WTC11 (cell line): Measurements from ENCODE around the gene KSR1. TPM values are rescaled to one million over a fixed set of nuclear protein-coding genes. Genes with fewer than 3 reads are reported as not detected.

Experiments
- ATAC-seq: fragments of 200-7000 bp; cut with Tn5 transposase; 2 replicates; pipeline ENCODE4 v1.10.0; 2021; ENCODE audit warnings: mild to moderate bottlenecking, moderate library complexity
- CTCF ChIA-PET: fragments of 300-600 bp; sonication (Branson Sonifier 250); formaldehyde crosslinking; loops from one replicate; lab custom pipeline; 2021; ENCODE audit warnings: antibody characterized with exemption; lab: Charles Lee
- POLR2A ChIA-PET: fragments of 350-600 bp; sonication (Branson Sonifier 250); formaldehyde crosslinking; loops from one replicate; lab custom pipeline; 2021; ENCODE audit warnings: antibody characterized with exemption; lab: Charles Lee
- DNase-seq: peaks from one replicate; pipeline ENCODE4 v3.0.0; 2021; ENCODE audit warnings: low spot score
- H3K27ac Mint-ChIP-seq: 2 replicates; pipeline ENCODE4 v1.8.0; 2021; ENCODE audit warnings: mixed read lengths
- H3K27me3 Mint-ChIP-seq: 2 replicates; pipeline ENCODE4 v1.8.0; 2021; ENCODE audit warnings: low read depth, mild to moderate bottlenecking, moderate library complexity, mixed read lengths
- H3K36me3 Mint-ChIP-seq: 2 replicates; pipeline ENCODE4 v1.8.0; 2021; ENCODE audit warnings: mixed read lengths
- H3K4me1 Mint-ChIP-seq: 2 replicates; pipeline ENCODE4 v1.8.0; 2022; ENCODE audit warnings: mixed read lengths
- H3K4me3 Mint-ChIP-seq: 2 replicates; pipeline ENCODE4 v1.8.0; 2021; ENCODE audit warnings: mild to moderate bottlenecking, moderate library complexity, mixed read lengths
- H3K9me3 Mint-ChIP-seq: 2 replicates; pipeline ENCODE4 v1.8.0; 2021; ENCODE audit warnings: mixed read lengths
- FOXK1 ChIP-seq: sonication (generic); formaldehyde crosslinking; IDR thresholded peaks from 2 replicates; pipeline ENCODE4 v1.8.0; 2022; ENCODE audit warnings: mild to moderate bottlenecking, moderate library complexity, missing genetic modification reagents
- GTF2I ChIP-seq: fragments of 250-450 bp; sonication (Bioruptor Pico); conservative IDR thresholded peaks from 2 replicates; pipeline ENCODE4 v1.4.0; 2021; ENCODE audit warnings: mild to moderate bottlenecking
- JAZF1 ChIP-seq: fragments of 250-450 bp; sonication (Bioruptor Pico); IDR thresholded peaks from 2 replicates; pipeline ENCODE4 v1.9.0; 2021; ENCODE audit warnings: moderate library complexity, mild to moderate bottlenecking, inconsistent platforms
- MXD4 ChIP-seq: fragments of 250-450 bp; sonication (Bioruptor Pico); IDR thresholded peaks from 2 replicates; pipeline ENCODE4 v1.8.0; 2021; ENCODE audit warnings: mild to moderate bottlenecking, moderate library complexity, borderline replicate concordance
- TEAD4 ChIP-seq: sonication (generic); formaldehyde crosslinking; IDR thresholded peaks from 2 replicates; pipeline ENCODE4 v1.8.0; 2022; ENCODE audit warnings: mild to moderate bottlenecking, missing genetic modification reagents
- USF1 ChIP-seq: sonication (generic); formaldehyde crosslinking; IDR thresholded peaks from 2 replicates; pipeline ENCODE4 v1.8.0; 2022; ENCODE audit warnings: mild to moderate bottlenecking, missing genetic modification reagents
- ZBTB21 ChIP-seq: sonication (generic); formaldehyde crosslinking; IDR thresholded peaks from 2 replicates; pipeline ENCODE4 v1.8.1; 2023; ENCODE audit warnings: mild to moderate bottlenecking, missing genetic modification reagents, borderline replicate concordance
- ZNF396 ChIP-seq: fragments of 250-450 bp; sonication (Bioruptor Pico); IDR thresholded peaks from 2 replicates; pipeline ENCODE4 v1.8.0; 2021; ENCODE audit warnings: mild to moderate bottlenecking, moderate library complexity, borderline replicate concordance
- ZNF416 ChIP-seq: fragments of 250-450 bp; sonication (Bioruptor Pico); IDR thresholded peaks from 2 replicates; pipeline ENCODE4 v1.9.0; 2021; ENCODE audit warnings: mild to moderate bottlenecking, inconsistent platforms
- ZNF532 ChIP-seq: fragments of 250-450 bp; sonication (Bioruptor Pico); IDR thresholded peaks from 2 replicates; pipeline ENCODE4 v1.9.0; 2021; ENCODE audit warnings: mild to moderate bottlenecking, borderline replicate concordance
- ZSCAN18 ChIP-seq: fragments of 250-450 bp; sonication (Bioruptor Pico); IDR thresholded peaks from 2 replicates; pipeline ENCODE4 v2.1.2; 2022; ENCODE audit warnings: mild to moderate bottlenecking, moderate library complexity
- total RNA-seq: library from RNA; stranded (reverse); gene quantifications from 3 replicates; pipeline ENCODE4 v1.2.3, GENCODE V29; 2021
- TF ChIP-seq, protein P1 (sequence below): sonication (generic); formaldehyde crosslinking; IDR thresholded peaks from 2 replicates; pipeline ENCODE4 v1.8.1; 2022; ENCODE audit warnings: low read depth, mild to moderate bottlenecking, moderate library complexity, missing genetic modification reagents, borderline replicate concordance
- TF ChIP-seq, protein P2 (sequence below): fragments of 200-600 bp; IDR thresholded peaks from 2 replicates; pipeline ENCODE4 v1.8.0; 2022; ENCODE audit warnings: antibody characterized with exemption

The KSR1 gene
- total RNA-seq, 1 experiment from 2014 or later, result 45.5 TPM

GRCh38 chr17:27485716-27486495, 29.7 kb downstream of the KSR1 start:
- ATAC-seq, result no peak
- ChIA-PET CTCF (interaction anchor here (0.6 kb wide), 1 partner anchor 114 kb away, joined by 4 read pairs; no protein-coding TSS in a partner anchor), POLR2A (no interaction called here)
- TF ChIP-seq, protein P1, sequence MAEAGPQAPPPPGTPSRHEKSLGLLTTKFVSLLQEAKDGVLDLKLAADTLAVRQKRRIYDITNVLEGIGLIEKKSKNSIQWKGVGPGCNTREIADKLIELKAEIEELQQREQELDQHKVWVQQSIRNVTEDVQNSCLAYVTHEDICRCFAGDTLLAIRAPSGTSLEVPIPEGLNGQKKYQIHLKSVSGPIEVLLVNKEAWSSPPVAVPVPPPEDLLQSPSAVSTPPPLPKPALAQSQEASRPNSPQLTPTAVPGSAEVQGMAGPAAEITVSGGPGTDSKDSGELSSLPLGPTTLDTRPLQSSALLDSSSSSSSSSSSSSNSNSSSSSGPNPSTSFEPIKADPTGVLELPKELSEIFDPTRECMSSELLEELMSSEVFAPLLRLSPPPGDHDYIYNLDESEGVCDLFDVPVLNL (CRISPR knock-in tag), result no peak
- no peak for TF ChIP-seq TEAD4
- TF ChIP-seq MXD4 (CRISPR knock-in tag), result no peak
- no peak for TF ChIP-seq FOXK1
- TF ChIP-seq USF1, result no peak
- DNase-seq, result no peak
- Mint-ChIP-seq H3K27me3 (no peaks in the 10 kb centered on the region), H3K4me3 (no peak overlapping the region), H3K27ac (0 out of 2 replicates have a peak overlapping the region, but pooled peaks have one; percentile 7), H3K4me1 (peaks cover 45% of the 10 kb centered on the region), H3K36me3 (peaks cover 16% of the 10 kb centered on the region), H3K9me3 (no peaks in the 10 kb centered on the region)

DNA sequence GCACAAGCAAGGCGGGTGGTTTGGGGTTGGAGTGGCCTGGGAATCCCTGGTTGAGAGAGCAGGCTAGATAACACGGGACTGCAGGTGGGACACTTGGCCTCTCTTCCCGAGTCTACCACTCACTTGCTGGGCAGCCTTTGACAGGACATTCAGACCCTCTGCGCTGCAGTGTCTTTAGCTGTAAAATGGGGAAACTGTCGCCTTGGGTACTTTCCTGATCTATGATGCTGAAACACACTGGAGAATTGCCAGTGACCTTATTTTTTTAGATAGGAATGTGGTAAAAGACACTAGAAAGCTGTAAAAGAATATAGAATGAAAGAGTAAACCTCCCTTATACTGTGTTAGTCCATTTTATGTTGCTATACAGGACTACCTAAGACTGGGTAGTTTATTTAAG, 30.5 kb downstream of the KSR1 start:
- Mint-ChIP-seq H3K27me3 (no peaks in the 10 kb centered on the region), H3K4me3 (no peak overlapping the region), H3K27ac (no peak overlapping the region), H3K4me1 (peaks cover 46% of the 10 kb centered on the region), H3K9me3 (no peaks in the 10 kb centered on the region), H3K36me3 (peaks cover 16% of the 10 kb centered on the region)
- POLR2A ChIA-PET, result no interaction called here
- no peak for TF ChIP-seq ZNF532 (CRISPR knock-in tag)
- no peak for TF ChIP-seq GTF2I (CRISPR knock-in tag)
- TF ChIP-seq FOXK1, result no peak
- TF ChIP-seq ZNF396 (CRISPR knock-in tag), result no peak
- no peak for TF ChIP-seq ZSCAN18 (CRISPR knock-in tag)
- TF ChIP-seq JAZF1 (CRISPR knock-in tag), result no peak
- no peak for TF ChIP-seq ZBTB21 (CRISPR knock-in tag)
- TF ChIP-seq, protein P2, sequence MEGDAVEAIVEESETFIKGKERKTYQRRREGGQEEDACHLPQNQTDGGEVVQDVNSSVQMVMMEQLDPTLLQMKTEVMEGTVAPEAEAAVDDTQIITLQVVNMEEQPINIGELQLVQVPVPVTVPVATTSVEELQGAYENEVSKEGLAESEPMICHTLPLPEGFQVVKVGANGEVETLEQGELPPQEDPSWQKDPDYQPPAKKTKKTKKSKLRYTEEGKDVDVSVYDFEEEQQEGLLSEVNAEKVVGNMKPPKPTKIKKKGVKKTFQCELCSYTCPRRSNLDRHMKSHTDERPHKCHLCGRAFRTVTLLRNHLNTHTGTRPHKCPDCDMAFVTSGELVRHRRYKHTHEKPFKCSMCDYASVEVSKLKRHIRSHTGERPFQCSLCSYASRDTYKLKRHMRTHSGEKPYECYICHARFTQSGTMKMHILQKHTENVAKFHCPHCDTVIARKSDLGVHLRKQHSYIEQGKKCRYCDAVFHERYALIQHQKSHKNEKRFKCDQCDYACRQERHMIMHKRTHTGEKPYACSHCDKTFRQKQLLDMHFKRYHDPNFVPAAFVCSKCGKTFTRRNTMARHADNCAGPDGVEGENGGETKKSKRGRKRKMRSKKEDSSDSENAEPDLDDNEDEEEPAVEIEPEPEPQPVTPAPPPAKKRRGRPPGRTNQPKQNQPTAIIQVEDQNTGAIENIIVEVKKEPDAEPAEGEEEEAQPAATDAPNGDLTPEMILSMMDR, result no peak
- no peak for TF ChIP-seq ZNF416 (CRISPR knock-in tag)
- CTCF ChIA-PET, result no interaction called here
- DNase-seq (no peak), ATAC-seq (no peak)
